GM08714 (cell line): ENCODE measurements around the gene REPS2.

Experiments used
- H3K4me3 ChIP-seq: fragments of 200-500 bp; sonication (Bioruptor generic); 2 replicates; pipeline ENCODE4 v1.5.1; 2014; ENCODE audit warnings: mild to moderate bottlenecking, low read length, inconsistent platforms
- ZNF274 ChIP-seq: IDR thresholded peaks from 2 replicates; pipeline ENCODE4 v1.6.1; 2012; ENCODE audit warnings: mild to moderate bottlenecking, low read depth, low read length

REPS2 gene

DNA sequence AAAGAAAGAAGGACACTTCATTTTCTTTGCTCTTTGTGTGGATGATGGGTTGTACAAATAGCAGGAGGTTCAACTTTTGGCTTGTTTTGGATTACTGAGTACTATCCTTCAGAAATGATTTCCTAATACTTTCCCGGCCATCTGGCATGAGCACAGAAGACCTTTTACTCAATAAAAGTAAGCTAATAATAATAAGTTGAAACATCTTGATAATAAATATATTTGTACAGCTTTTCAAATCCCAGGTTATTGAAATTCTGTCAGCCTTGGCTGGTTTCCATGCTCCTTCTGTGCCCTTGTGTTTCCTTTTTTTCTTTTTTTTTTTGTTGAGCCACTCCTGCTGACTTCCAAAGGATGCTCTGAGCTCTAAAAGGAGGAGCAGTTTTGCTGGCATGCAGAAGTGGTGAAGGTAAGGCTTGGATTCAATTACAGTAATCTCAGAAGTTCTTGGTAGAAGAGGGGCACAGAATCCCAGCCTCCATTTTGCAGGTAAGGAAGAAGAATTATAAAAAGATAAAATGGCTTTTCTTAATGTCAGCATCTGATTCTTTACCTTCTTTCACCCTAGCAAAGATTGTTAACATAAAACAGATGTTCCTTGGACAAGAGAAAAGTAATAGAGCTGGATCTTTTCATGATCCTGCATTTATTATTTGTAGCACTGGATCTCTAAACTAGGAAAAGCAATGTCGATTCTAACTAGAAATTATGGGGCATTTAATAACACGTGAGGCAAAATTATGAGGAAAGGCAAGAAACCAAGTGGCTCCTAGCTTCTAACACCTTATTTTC lies 31.9 kb downstream of the REPS2 start:
- no peak overlapping the region for H3K4me3 ChIP-seq
- TF ChIP-seq ZNF274: no peak

DNA sequence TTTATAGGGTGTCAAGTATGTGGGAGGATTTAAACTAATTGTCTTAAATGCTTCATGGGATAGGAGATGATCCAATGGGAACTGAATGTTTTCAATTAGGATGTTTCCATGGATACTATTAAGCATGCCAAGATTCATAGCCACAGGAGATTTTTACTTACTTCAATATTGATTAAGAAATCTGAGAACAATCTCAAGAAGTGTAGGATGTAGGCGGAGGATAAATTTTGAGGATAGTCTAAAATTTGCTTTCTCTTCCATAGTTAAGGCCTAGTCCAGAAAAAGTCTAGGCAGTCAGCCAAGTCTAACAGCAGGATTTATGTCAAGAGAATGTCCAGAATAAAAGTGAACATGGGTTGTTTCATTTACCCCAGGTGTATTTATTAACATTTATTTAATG lies 32.8 kb downstream of the REPS2 start:
- TF ChIP-seq ZNF274: no peak

DNA sequence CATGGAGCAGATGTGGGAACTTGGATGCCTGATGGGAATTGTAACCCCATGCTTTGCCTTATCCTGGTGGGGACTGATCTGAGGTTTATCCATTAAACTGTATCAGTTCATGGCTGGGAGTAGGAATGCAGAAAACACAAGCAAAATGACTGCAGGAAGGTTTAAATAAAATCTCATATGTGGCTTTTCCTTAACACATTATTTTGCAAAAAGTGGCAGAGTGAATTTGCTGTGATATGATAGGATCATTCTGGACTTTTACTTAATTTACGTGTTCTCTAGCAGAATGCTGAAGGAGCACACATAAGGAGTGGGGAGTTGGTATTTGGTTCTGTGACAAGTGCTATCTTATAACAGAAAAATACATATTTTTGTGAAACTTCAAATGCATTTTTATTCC lies 34.8 kb downstream of the REPS2 start:
- no peak overlapping the region for H3K4me3 ChIP-seq
- no peak for TF ChIP-seq ZNF274

More for the DNA sequence above, 32.8 kb downstream of the REPS2 start:
- H3K4me3 ChIP-seq: no peak overlapping the region

DNA sequence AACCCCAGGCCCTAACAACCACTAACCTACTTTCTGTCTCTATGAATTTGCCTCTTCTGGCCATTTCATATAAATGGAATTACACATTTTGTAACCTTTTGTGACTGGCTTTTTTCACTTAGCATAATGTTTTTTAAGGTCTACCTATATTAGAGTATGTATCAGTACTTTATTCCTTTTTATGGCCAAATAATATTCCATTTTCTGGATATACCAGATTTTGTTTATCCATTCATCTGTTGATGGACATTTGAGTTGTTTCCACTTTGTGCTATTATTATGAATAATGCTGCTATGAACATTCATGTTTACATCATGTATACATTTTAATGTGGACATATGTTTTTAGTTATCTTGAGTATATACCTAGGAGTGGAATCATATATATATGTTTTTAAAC lies 35.5 kb downstream of the REPS2 start:
- H3K4me3 ChIP-seq: no peak overlapping the region
- TF ChIP-seq ZNF274: no peak

DNA sequence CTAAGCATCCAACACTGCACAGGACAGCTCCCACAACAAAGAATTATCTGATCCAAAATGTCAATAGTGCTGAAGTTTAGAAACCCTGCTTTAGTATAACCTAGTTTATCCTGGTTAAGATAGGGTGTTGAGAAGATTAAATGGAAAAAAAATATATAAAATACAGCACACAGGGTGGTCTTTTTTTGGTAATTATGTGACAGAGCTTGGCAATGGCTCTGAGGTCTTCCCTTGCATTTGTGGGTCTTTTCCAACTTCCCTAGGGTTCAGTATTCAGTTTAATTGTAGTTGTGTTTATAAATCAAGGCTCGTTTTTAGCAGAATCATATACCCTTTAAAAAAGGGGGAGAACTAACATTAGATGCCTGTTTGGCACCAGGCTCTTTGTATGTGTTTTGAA lies 36.6 kb downstream of the REPS2 start:
- H3K4me3 ChIP-seq: no peak overlapping the region
- TF ChIP-seq ZNF274: no peak

DNA sequence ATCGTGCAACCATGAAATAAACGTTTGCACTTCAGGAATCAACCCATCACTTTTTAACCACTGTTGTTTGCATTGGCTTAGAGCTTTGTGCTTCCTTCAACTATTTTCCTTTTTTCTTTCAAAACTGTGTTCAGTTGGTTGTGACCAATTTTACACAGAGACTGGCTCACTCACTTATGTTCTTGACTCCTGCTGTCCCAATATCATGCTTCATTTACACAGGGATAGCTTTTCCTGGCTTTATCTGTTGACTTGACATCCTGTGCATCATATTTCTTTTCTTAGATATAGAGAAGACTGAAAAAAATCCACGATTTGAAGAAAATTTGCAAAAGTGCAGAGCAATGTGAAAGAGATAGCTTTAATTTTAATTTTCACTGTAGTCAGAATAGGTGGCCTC lies 38.8 kb downstream of the REPS2 start:
- TF ChIP-seq ZNF274: no peak
- H3K4me3 ChIP-seq: no peak overlapping the region

DNA sequence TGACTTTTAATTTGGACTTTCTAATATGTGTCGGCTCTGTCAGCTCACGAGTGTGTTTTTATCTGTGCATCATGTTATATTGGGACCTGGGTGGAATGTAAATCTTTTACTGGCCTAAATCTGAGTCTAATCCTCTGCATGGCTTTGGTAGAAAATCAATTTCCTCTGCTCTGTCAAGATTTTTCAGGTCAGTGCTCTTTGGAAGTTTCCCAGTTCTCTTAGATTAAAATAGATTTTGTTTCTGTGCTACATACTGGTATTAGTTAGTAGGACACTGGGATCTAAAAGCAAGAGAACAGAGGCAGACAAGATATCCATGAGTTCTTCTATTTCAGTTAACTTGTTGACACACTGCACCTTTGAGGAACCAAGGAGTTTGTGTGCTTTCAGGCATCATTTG lies 39.7 kb downstream of the REPS2 start:
- no peak overlapping the region for H3K4me3 ChIP-seq
- no peak for TF ChIP-seq ZNF274

DNA sequence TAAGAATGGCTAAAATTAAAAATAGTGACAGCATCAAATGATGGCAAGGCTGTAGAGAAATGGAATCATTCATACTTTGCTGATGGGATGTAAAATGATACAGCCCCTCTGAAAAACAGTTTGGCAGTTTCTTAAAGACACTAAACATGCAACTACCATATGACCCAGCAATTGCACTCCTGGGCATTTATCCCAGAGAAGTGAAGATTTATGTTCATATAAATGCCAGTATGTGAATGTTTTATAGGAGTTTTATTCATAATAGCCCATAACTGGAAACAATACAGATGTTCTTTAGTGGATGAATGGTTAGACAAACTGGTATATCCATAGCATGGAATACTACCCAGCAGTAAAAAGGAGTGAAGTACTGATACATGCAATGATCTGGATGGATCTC lies 43.3 kb downstream of the REPS2 start:
- H3K4me3 ChIP-seq: no peak overlapping the region
- TF ChIP-seq ZNF274: no peak

DNA sequence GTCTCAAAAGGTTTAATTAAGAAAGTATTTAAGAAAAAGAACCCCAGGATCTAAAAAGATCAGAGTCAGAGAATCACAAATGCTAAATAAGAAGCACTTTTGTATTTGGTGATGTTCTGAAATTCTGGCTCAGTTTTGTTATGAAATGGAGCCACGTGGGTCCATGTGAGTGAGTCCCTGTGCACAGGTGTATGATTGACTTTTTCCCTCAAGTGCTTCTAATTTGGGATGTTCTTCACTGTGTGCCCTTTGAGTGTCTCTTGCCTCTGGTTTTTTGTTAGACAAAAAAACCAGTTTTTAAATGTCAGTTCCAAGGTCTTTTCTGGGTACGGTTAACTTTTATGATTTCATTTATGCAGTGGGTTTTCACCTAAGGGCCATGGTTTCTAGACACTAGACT lies 44.4 kb downstream of the REPS2 start:
- no peak overlapping the region for H3K4me3 ChIP-seq
- TF ChIP-seq ZNF274: no peak

DNA sequence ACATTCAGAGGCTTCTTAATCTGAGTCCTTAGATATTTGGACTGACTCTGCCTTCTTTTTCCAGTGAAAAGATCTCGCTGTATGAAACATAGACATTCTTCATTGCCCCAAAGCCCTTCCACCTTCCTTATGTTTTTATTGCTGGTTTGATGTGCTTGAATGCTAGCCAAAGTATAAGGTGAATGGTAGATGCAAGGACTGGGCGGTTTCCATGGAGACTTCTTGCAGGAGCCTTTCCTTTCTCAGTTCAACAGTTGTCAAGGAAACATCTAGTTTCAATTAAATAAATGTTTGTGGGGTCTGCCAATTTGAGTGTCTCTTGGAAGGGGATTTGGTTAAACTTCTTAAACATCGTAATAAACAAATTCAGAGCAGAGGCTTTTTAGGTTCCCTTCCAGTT lies 46.0 kb downstream of the REPS2 start:
- TF ChIP-seq ZNF274: no peak
- no peak overlapping the region for H3K4me3 ChIP-seq

DNA sequence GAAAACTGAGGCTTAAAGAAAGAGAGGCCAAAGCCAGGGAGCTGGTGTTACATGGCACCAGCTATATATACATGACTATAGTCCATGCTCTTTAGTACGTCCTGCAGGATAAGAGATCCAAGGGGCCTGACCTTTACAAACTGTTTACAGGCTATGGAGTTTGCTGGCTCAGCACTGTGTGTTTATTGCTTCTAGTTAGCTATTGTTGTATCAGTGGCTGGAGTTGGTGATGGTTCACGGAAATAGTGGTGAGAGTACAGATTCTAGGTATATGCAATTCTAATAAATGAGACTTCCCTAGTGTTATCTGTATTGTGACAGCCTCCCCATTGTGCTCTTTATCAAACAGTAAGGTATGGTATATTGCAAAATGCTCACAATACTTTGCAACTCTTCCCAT lies 46.5 kb downstream of the REPS2 start:
- H3K4me3 ChIP-seq: no peak overlapping the region
- no peak for TF ChIP-seq ZNF274

DNA sequence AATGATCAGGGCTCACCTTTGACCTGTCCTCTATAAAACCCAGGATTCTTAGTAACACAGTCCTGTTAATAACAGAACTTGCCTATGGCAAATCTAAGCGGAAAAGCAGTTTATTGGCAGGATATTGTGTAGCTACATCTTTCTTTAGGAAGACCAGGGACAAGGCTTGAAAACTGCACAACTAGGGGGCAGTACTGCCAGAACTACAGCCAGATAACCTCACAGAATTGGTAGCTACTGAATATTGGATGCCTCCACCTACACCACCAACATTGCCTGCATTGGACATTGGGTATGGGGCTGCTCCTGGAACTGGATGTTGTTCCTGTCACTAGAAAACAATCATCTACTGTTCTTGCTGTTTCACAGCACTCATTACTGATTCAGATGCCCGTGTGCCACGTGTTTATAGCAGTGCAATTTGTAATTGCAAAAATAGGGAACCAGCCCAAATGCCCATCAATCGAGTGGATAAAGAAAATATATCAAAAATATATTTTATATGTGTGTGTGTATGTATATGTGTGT lies 47.4 kb downstream of the REPS2 start:
- H3K4me3 ChIP-seq: no peak overlapping the region
- TF ChIP-seq ZNF274: no peak

DNA sequence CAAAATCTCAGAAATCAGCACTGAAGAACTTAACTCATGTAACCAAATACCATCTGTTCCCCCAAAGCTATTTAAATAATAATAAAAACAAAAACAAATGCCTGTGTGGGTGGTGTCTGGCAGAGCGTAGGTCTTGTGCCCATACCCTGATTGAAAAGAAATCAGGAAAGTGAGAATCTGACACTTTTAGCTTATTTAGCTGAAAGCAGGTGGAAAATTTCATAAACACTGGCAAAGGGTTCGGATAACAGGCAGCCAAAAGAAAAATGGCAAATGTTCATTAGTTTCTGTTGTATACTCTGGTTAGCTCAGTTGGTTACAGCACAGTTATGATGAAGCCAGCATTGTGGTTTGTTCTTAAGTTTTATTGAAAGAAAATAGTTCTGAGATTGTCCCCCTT lies 48.3 kb downstream of the REPS2 start:
- TF ChIP-seq ZNF274: no peak
- H3K4me3 ChIP-seq: no peak overlapping the region

DNA sequence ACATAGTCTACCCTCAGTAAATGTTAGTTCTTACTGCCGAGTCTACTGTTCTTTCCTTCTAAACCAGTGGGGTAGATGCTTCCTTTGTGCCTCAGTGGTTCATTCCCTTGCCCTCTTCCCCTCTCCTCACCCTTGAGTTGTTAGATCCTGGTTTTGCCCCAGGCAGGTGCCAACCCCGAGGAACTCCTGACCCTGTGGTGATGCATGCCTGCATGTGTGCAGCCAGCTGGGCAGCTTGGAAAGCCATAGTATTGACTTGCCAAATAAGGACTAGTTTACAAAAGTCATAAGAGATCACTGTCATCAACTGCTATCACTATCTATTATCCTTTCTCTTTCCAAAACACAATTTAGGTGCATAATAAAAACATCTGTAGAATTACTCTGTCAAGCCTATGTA lies 50.9 kb downstream of the REPS2 start:
- no peak for TF ChIP-seq ZNF274
- H3K4me3 ChIP-seq: no peak overlapping the region

DNA sequence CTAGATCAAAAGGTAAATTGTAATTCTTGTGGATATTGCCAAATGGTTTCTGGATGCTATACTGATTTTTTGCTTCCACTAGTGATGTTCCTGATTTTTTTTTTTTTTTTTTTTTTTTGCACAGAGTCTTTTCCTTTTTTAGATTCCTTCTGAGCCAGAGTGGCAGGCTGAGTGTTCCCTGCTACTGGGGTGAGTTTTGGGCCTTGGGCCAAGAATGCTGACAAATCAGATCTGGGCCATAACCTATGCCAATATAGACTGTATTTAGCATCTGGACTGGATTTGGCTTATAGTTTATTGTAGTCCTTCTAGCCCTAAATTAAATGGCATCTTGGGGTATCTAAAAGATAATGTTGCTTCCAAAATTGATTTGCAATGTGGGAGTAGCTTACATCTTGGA lies 52.8 kb downstream of the REPS2 start:
- TF ChIP-seq ZNF274: no peak

DNA sequence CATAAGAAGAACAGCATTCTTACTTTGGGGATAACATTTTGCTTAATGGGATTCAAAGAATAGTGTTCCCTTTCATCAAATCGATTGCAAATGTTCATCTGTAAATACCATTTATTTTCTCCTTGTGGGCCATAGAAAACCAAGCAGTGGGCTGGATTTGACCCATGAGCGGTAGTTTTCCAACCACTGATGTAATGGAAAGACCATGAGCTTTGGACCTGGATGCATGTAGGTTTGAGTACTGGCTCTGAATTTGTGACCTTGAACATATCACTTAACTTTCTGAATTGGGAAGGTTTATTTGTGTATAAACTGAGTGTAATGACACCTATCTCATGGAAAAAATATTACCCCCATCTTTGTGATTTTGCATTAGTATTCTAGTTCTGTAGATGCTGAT lies 54.3 kb downstream of the REPS2 start:
- no peak for TF ChIP-seq ZNF274

More for the DNA sequence above, 52.8 kb downstream of the REPS2 start:
- H3K4me3 ChIP-seq: no peak overlapping the region

More for the DNA sequence above, 54.3 kb downstream of the REPS2 start:
- no peak overlapping the region for H3K4me3 ChIP-seq
